Activated CD4-positive, CD25-positive, alpha-beta regulatory T cell treated with anti-CD3 and anti-CD28 coated beads, Interleukin-2, amount 50 U/mL, for 16 hours (primary cell): ENCODE measurements around the gene PRKN.
"Not testable (repeated sequence)": the region's sequence is repeated elsewhere in the genome, so short reads cannot be mapped to it uniquely, and the experiment has no call there.

ENCODE experiments used
- DNase-seq: peaks from one replicate; pipeline ENCODE4 v3.0.0-alpha.2; 2020; ENCODE audit warnings: low read depth, low spot score

PRKN gene

DNA sequence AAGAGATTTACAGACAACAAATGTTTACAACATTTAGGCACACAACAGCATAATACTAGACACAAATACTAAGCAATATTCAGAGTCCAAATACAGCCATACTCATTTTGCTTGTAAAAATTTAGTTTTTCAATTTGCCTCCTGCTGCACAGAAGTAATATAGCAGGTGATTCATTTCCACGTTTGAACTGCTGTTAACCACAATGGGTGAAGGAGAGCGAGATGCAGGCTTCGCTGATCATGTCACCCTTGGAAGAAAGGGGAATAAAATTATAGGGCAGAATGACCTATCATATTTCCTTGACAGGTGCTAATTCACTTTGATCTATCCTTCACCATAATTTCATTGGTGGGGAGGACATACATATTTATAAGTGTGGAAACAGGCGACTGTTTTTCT is 809.9 kb downstream of the PRKN start:
- no peak for DNase-seq

DNA sequence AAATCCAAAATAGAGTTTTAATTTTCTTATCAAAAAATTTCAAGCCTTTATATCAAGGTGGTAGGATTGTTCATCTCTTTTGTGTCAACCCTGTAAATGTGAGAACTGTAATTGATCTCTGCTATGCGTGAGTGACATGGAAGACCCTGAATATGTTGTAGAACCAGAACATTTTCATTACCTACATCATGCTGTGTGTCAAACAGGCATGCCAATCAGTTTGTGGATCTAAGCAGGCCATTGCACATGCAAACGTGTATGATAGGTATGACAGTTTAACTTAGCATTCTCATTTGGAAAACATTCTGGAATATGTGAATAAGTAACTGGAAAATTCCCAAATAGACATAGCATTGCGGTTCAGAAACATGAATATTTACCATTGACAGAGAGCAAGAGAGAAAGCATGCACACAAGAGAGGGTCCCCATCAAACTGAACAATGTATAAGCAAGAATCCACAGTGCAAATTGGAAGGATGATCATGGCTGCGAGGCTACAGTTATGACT is 812.1 kb downstream of the PRKN start:
- no peak for DNase-seq

DNA sequence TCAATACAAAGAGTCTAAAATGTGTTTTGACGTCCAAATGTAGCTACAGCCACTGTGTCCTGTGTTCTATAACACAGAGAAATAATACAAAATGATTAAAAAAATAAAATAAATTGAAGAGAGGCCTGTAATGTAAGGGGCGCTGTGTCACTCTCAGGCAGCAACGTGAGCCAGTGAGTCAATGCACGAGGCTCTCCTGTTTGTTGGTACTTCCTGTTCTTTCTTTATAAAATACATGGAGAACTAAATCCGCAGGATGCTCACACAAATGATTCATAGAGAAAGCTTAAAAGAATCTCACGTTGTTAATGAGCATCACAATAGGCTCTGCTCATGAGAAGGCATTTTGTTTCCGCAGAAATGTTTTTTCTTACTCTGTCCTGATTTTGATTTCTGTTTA is 818.7 kb downstream of the PRKN start:
- no peak for DNase-seq

DNA sequence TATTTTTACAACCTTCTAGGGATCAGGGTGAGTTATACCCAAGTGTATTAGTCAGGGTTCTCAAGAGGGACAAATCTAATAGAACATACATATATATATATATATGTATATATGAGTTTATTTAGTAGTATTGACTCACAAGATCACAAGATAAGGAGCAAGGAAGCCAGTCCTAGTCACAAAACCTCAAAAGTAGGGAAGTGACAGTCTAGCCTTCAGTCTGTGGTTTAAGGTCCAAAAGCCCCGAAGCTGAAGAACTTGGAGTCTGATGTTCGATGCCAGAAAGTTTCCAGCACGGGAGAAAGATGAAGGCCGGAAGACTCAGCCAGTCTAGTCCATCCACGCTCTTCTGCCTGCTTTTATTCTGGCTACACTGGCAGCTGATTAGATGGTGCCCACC is 821.0 kb downstream of the PRKN start:
- DNase-seq = no peak

DNA sequence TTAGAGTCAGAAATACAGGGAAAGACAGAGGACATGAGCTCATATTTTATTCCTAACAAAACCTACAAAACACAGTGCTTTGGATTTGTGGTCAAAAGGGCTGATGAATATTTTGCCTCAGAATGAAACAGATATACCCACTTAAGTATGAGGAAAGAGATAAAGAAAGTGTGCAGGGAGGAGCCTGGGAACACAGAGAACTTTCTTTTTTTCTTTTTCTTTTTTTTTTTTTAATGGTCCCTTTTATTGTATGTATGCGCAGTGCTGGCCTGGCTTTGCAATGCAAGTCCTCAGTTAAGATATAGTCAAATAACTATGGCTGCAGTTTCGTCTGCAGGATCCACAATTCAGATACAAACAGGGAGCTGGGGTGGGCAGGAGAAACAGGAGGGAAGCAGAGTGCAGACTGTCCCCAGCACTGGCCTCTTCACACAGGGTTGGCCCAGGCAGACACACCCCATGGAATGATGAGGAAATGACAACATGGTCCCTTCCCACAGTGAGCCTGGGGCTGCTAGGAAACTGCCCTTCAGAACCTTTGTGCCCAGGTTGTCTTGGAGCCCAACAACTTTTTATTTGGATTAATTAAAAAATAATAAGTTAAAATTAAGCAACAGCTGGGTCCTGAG is 823.9 kb downstream of the PRKN start:
- no peak for DNase-seq

DNA sequence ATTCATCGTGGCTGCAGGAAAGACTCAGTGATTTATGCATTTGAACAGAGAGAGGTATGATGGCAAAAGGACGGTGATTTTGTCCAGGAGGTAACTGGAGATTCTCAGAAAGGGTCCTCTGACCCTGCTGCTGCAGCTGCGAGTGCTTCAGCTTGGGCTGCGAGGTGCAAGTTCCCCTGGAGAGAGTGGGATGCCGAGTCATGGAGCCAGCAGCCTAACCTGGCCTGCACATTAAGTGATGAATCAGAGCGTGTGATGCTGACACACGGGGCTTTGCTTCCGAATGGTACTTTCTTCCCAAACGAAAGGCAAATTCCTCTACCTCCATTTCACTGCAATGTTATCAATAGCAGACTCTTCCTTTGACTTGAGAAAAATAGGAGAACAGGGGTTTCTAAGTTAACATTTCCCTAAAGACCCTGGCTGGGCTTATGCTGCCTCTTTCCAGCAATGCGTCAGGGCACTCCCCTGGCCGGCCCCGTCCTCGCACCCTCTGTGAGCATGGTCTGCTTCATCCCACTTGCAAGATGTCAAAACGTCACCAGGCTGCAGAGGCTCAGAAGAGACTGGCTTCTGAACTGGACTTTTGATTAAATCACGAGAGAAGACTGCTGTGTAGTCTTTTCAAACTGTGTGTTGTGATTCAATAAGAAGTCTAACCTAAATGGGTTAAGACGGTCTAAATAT is 825.7 kb downstream of the PRKN start:
- DNase-seq = no peak

DNA sequence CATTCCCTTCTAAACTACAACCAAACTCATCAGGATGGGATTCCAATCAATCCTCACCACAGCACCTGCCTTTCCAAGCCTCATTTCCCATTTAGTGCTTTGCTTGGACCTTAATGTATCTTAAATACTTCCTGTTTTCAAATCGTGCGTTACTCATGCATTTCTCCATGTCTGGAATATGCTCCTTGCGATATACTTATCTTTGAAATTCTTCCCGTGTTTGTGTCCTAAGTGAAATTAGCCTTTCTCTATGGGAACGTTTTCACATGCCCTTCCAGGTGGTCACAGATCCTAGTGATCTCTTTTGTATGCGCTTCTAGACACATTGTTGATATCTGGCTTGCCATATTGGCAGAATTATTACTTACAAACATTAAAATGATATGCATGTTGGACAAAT is 833.1 kb downstream of the PRKN start:
- no peak for DNase-seq

DNA sequence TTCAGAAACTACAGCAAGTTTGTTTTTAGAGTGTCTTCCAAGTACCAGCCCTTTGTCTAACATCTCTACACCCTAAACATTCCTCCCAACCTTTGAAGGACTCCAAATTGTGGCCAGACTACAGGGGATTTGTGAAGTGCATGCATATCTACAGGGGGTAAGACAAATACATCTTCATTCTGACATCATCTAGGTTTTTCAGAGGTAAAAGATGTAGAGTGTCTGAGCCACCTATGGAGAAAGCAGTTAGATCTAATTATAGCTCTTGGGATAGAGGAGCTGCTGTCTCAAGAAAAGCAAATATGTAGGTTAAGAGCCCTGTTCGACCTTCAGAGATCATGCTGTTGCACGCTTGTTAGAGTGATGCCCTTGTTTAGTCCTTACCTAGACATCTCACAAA is 836.0 kb downstream of the PRKN start:
- no peak for DNase-seq

DNA sequence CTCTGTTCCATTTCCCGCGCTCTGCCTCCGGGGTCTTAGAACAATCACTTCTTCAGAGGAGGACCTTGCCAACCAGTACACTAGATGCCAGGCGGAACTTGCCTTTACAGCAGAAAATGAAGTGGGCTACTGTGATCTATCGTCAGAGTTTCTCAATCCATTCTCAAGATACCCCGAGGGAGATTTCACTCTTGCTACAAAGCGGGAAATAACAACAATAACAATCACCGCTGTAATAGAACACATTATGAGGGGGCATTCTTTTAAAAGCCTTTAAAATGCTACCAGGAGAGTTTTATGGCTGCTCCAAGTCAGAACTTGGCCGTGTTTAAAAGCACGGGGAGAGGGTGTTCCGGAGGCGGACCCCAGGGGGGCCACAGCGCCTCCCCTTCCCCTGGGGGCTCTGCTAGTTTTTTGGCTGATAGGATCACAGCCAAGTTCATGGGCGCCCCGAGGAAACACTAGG is 836.7 kb downstream of the PRKN start:
- no peak for DNase-seq

DNA sequence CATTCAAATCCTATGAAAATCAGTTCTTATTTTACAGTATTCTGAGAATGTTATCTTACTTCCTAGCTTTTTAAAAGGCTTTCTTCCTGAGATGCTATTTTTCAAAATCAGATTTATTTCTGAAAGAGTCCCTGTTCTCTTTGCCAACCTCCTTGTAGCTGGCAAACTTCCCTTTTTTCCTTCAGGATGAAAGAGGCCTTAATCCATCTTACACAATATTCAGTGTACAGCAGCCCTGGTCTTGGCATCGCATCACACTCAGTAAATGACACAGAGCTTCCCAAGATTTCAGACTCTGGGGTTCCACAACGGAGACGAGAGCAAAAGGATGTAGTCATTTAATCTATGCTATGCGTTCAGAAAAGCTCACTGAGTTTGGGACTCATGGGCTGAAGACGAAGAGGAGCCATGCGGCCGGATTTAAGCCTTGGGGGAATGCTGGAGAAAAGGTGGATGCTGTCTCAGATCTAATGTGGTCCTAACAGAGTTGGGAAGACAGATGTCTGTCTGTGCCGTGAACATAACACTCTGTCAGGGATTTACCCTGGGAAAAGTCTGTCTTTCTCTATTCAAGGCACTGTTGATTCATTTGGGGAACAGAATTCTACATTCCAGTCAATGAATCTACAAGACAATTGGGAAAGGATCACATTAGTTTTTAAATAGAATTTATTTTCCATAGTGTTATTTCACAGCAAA is 837.3 kb downstream of the PRKN start:
- DNase-seq = no peak

DNA sequence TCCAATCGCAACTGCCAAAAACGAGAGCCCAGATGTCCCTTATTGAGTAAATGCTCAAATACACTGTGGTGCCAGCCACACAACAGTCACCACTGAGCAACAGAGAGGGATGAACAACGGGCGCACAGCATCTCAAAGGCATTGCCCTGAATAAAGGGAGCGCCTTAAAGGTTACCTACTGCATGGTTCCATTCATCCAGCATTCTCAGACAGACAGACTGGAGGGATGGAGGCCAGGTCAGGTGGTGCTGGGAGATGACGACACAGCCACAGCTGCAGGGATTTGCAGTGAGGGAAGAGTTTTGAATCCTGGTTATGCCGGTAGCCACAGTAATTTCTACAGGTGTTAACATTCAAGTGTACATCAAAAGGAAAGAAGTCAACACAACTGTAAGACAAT is 838.2 kb downstream of the PRKN start:
- no peak for DNase-seq

DNA sequence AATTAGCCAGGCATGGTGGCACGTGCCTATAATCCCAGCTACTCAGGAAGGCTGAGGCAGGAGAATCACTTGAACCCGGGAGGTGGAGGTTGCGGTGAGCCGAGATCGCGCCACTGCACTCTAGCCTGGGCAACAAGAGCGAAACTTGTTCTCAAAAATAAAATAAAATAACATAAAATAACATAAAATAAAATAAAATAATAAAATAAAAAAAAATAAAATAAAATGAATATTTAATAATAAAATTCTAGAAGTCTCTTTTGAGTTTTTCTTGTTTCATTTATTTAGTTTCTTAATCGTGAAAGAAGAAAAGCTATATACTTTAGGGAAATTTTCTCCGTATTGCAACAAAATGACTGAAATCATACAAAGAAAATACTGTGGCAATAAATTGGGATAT is 841.0 kb downstream of the PRKN start:
- not testable (repeated sequence) for DNase-seq

DNA sequence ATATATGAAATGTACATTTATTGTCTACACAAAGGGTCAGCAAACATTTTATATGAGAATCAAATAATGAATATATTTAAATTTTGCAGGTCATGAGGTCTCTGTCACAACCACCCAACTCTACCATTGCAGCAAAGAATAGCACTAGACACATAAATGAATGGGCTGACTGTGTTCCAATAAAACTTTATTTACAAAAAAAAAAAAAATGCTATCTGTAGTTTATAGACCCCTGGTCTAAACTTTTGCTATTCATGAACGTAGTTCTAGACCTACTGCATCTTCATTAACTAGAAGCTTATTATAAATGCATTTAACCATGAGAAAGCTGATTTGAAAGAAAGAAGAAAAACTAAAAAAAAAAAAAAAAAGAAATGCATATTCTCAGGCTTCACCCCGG is 842.8 kb downstream of the PRKN start:
- DNase-seq = no peak

DNA sequence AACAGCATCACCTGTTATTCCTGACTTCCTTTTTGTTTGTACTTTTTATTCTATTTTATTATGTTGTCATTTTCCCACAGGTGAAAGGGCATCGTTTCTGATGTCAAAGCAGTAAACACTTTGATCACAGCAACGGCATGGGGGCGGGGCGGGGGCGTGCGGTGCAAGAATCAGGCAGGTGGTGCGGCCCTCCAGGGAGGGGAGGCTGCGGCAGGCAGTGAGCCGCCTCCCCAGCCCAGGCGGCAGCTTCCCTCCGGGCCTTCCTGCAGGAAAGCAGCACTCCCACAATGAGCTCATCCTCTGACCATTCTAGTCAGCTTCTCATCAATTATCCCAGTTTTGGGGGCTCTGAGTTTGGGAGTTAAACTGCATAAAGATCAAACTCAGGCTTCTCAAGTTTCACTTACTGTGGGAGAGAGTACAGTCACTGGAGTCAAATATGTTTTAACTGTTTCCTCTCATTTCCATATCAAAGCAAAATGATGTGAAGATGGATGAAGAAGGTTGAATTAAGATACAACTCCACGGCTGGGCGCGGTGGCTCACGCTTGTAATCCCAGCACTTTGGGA is 845.3 kb downstream of the PRKN start:
- DNase-seq = no peak

DNA sequence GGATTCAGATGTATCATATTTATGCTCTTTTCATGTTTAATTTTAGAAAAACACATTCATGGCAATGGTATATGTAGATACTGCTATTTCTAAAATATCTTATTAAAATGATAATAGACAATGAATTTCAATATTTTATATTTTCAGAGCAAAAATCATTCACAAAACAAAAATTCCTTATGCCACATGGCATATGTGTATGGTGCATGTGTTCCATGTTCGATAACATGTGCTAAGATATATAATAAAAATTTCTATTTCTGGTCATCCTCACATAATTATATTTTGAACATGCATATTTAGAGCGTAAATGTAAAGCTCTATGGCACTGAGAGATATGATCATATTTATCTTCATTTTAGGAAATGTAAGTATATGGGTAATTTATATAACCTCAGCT is 847.5 kb downstream of the PRKN start:
- no peak for DNase-seq

DNA sequence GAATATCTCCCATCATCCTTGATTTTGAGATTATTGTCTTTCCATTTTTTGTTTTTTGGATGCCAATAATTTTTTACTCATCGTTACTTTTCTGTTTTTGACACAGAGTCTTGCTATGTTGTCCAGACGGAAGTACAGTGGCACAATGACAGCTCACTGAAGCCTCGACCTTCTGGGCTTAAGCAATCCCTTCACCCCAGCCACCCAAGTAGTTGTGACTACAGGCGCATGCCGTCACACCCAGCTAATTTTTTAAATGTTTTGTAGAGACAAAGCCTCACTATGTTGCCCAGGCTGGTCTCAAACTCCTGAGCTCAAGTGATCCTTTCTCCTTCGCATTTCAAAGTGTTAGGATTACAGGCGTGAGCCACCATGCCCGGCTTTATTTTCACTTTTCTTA is 851.3 kb downstream of the PRKN start:
- no peak for DNase-seq

DNA sequence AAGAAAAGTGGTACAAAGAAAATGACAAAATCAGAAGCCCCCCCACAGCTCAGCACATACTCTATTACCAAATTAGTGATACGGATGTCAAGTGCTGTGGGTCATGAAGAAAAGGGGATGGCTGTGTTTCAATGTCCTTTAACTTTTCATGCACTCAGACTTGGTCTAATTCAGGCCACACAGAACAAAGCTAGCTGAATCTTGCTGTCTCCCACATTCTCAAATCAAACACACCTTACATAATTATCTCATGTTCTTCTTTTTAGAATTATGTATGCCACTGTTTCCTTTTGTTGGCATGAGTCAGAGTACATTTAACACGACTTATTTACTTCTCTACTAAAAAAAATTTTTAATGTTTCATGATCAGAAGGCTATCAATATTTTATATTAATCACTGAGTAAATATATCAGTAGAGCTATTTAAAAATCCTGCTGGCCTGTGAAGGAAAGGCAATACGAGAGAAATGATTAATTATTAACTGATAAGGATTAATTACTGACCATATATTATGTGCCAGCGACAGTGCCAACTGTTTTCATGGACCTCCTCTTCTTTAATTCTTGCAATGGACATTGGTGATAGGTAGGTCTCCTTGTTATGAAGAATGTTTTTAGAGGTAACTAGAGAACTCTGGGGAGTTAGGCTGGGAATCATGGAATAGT is 857.2 kb downstream of the PRKN start:
- no peak for DNase-seq

DNA sequence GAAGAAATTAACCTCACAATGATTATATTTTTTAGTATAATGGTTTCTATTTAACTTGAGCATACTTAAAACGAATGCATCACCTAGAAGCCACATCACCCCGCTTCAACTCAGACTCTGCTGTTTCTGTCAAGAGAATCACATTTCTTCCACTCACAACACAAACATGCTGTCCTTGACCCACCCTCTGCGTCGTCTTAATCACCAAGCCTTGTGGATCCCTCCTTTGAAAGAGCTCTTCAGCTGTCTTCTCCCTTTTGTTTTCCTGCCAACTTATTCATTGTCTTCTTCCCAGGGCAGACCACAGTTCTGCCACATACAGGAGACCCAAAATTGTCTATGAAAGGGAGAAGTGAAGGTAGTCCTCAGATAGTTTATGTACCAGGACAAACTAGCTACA is 858.1 kb downstream of the PRKN start:
- DNase-seq = no peak

DNA sequence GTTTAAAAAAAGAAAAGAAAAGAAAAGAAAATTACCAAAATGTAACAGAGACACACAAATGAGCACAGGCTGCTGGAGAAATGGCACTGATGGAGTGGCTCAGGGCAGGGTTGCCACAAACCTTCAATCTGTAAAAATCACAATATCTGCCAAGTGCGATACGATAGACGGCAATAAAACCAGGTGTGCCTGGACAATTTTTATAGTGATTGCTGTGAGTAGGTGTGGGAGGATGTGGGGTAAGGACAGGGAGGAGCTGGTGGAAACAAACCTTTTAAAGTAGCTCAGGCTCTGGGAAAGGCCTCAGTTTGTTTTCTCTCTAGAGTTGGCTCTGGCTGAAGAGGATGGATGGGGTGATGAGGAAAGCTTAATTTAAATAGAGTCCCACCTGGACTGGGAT is 861.0 kb downstream of the PRKN start:
- DNase-seq = no peak

DNA sequence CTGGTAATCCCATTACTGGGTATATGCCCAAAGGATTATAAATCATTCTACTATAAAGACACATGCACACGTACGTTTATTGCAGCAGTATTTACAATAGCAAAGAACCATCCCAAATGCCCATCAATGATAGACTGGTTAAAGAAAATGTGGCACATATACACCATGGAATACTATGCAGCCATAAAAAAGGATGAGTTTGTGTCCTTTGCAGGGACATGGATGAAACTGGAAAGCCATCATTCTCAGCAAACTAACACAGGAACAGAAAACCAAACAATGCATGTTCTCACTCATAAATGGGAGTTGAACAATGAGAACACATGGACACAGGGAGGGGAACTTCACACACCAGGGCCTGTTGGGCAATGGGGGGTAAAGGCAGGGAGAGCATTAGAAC is 866.5 kb downstream of the PRKN start:
- DNase-seq = not testable (repeated sequence)

DNA sequence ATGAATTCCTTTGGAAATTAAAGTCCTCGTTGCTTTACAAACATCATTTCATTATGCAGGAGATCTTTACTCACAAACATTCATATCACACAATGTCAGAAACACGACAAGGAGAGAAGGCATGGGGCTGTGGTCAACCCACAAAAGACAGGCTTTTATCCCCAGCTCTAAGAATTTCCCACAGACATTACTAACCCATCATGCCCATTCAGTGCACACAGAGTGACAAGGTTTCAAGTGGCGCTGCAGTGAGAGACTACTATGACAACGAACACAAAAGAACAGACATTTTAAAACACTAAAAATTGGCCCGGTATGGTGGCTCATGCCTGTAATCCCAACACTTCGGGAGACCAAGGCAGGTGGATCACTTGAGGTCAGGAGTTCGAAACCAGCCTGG is 873.9 kb downstream of the PRKN start:
- DNase-seq = no peak

DNA sequence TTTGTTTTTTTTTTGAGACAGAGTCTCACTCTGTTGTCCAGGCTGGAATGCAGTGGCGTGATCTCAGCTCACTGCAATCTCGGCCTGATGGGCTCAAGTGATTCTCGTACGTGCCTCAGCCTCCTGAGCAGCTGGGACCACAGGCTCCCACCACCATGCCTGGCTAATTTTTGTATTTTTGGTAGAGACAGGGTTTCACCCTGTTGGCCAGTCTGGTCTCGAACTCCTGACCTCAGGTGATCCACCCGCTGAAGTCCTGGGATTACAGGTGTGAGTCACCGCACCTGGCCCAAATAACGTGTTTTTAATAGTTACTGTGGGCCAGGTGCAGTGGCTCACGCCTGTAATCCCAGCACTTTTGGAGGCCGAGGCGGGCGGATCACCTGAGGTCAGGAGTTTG is 876.1 kb downstream of the PRKN start:
- DNase-seq = not testable (repeated sequence)
